ENCODE data around the gene TSPAN18.
A peak's percentile ranks its signal among the peaks of the same experiment; 100 is the strongest.

TSPAN18 gene

DNA sequence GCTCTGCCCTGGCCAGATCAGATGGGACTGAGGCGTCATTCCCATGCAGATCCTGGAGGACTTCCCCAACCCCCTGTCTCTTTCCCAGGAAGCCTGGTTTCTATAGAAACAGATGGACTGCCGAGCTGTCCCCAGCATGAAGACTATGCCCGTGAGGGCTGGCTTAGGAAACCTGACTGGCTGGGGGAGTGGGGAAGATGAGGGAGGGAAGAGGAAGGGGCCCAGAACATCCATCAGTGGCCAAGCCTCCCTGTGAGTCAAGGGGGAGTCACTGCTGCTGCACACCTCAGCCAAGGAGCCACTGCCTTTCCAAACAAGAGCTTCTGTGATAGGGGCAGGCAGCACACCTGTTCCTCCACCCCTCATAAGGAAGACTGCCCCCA lies 218.1 kb downstream of the TSPAN18 start:
- Histone ChIP-seq H2AFZ (ENCODE audit: low read length) (no peak overlapping the region), H3K4me1 (ENCODE audit: control insufficient read depth in 2 of 2, insufficient read depth in 1 of 2, low read depth in 1 of 2, low read length in 2 of 2) (peaks cover 5 to 53% of the 10 kb centered on the region in 2 donors), H2AK5ac (ENCODE audit: low read depth, low read length) (no peak overlapping the region), H3K36me3 (replicated peaks in 1 of 2; ENCODE audit: control insufficient read depth in 2 of 2, insufficient read depth in 2 of 2, low read length in 2 of 2) (peaks cover 0 to 21% of the 10 kb centered on the region in 2 donors), H2BK15ac (ENCODE audit: low read length) (no peak overlapping the region), H3K4me2 (ENCODE audit: insufficient read depth, low read length, poor library complexity, severe bottlenecking) (no peak overlapping the region), H2BK5ac (ENCODE audit: low read length) (no peak overlapping the region), H2BK120ac (ENCODE audit: low read depth, low read length) (no peak overlapping the region), H4K8ac (ENCODE audit: low read depth, low read length) (no peak overlapping the region), H3K4ac (ENCODE audit: low read length) (no peak overlapping the region), H3K14ac (ENCODE audit: low read length) (no peak overlapping the region), H3K27ac (replicated peaks; ENCODE audit: low read length) (peak overlapping the region; percentile 23), H3K4me3 (ENCODE audit: low read length in 2 of 2) (no peak overlapping the region), H4K91ac (ENCODE audit: low read depth, low read length, poor library complexity) (no peak overlapping the region), H3K27me3 (ENCODE audit: control insufficient read depth in 3 of 3, insufficient read depth in 3 of 3, low read depth in 1 of 3, low read length in 3 of 3) (no peaks in the 10 kb centered on the region), H3K9ac (ENCODE audit: low read depth, low read length, poor library complexity) (no peak overlapping the region), H3K18ac (ENCODE audit: low read length) (no peak overlapping the region), H3K9me3 (replicated peaks in 1 of 2; ENCODE audit: control insufficient read depth in 2 of 2, insufficient read depth in 1 of 2, low read depth in 1 of 2, low read length in 2 of 2) (no peaks in the 10 kb centered on the region), H3K79me1 (ENCODE audit: low read depth, low read length) (peaks cover 44% of the 10 kb centered on the region), H2BK12ac (ENCODE audit: low read length) (no peak overlapping the region), H3K23ac (ENCODE audit: low read depth, low read length, poor library complexity) (no peak overlapping the region)
- WGBS, 2 donors (ENCODE audit: extremely low coverage in 2 of 2, insufficient read length in 2 of 2, insufficient replicate concordance in 1 of 2): no CpG with 5 or more reads among the region's 3 CpGs
- no peak for DNase-seq (ENCODE audit: low spot score)

DNA sequence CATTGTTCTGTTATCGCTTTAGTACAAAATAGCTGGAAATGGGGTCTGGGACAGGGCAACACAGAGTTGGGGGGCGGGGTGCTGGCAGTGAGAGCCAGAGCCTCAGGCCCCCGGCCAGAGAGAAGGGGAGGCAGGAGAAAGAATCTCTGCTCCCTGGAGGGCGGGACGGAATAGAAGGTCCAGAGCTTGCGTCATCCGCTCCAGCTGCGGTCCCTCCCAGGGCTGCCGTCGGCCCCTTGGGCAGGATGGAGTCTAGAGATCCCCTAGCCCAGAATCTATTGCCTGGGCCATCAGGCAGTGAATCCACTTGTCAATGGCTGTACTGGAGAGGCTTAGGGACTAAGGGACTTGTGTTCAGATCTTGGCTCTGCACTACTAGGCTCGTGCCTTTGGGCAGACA lies 218.9 kb downstream of the TSPAN18 start:
- Histone ChIP-seq H3K4ac (ENCODE audit: low read length) (no peak overlapping the region), H3K4me1 (ENCODE audit: control insufficient read depth in 2 of 2, insufficient read depth in 1 of 2, low read depth in 1 of 2, low read length in 2 of 2) (peaks cover 5 to 53% of the 10 kb centered on the region in 2 donors), H3K4me2 (ENCODE audit: insufficient read depth, low read length, poor library complexity, severe bottlenecking) (no peak overlapping the region), H3K36me3 (replicated peaks in 1 of 2; ENCODE audit: control insufficient read depth in 2 of 2, insufficient read depth in 2 of 2, low read length in 2 of 2) (peaks cover 0 to 16% of the 10 kb centered on the region in 2 donors), H4K8ac (ENCODE audit: low read depth, low read length) (no peak overlapping the region), H2AFZ (ENCODE audit: low read length) (no peak overlapping the region), H3K79me1 (ENCODE audit: low read depth, low read length) (peaks cover 44% of the 10 kb centered on the region), H4K91ac (ENCODE audit: low read depth, low read length, poor library complexity) (no peak overlapping the region), H2BK15ac (ENCODE audit: low read length) (no peak overlapping the region), H3K14ac (ENCODE audit: low read length) (no peak overlapping the region), H3K18ac (ENCODE audit: low read length) (peak overlapping the region; percentile 62), H3K9me3 (replicated peaks in 1 of 2; ENCODE audit: control insufficient read depth in 2 of 2, insufficient read depth in 1 of 2, low read depth in 1 of 2, low read length in 2 of 2) (no peaks in the 10 kb centered on the region), H2BK5ac (ENCODE audit: low read length) (no peak overlapping the region), H2BK12ac (ENCODE audit: low read length) (no peak overlapping the region), H3K27ac (replicated peaks; ENCODE audit: low read length) (no peak overlapping the region), H3K27me3 (ENCODE audit: control insufficient read depth in 3 of 3, insufficient read depth in 3 of 3, low read depth in 1 of 3, low read length in 3 of 3) (no peaks in the 10 kb centered on the region), H2AK5ac (ENCODE audit: low read depth, low read length) (no peak overlapping the region), H2BK120ac (ENCODE audit: low read depth, low read length) (no peak overlapping the region), H3K9ac (ENCODE audit: low read depth, low read length, poor library complexity) (no peak overlapping the region), H3K4me3 (ENCODE audit: low read length in 2 of 2) (no peak overlapping the region), H3K23ac (ENCODE audit: low read depth, low read length, poor library complexity) (no peak overlapping the region)
- DNase-seq (ENCODE audit: low spot score): no peak
- WGBS, 2 donors (ENCODE audit: extremely low coverage in 2 of 2, insufficient read length in 2 of 2, insufficient replicate concordance in 1 of 2): no CpG with 5 or more reads among the region's 11 CpGs

DNA sequence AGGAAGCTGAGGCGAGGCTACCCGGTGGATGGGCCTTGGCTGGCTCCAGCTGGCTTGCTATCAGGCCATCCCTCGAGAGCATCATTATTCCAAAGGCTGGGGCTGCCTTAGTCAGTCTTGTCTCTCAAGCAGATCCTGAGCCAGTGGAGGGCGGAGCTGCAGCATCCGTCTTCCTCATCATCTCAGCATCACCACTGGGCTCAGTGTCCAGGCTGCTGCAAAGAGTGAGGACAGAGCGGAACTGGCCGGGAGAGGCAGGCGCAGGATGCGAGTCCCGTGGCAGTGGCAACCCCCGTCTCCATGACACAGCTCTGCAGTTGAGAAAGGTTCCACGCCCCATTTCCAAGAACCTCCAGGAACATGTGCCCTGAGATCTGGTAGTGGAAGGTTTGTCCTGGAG lies 219.5 kb downstream of the TSPAN18 start:
- H3K79me1 ChIP-seq (ENCODE audit: low read depth, low read length): peaks cover 44% of the 10 kb centered on the region
- H3K27me3 ChIP-seq (ENCODE audit: control insufficient read depth in 3 of 3, insufficient read depth in 3 of 3, low read depth in 1 of 3, low read length in 3 of 3): no peaks in the 10 kb centered on the region
- H2AFZ ChIP-seq (ENCODE audit: low read length): no peak overlapping the region
- H3K9me3 ChIP-seq (replicated peaks in 1 of 2; ENCODE audit: control insufficient read depth in 2 of 2, insufficient read depth in 1 of 2, low read depth in 1 of 2, low read length in 2 of 2): no peaks in the 10 kb centered on the region
- H2BK15ac ChIP-seq (ENCODE audit: low read length): no peak overlapping the region
- no peak overlapping the region for H2BK12ac ChIP-seq (ENCODE audit: low read length)
- H4K91ac ChIP-seq (ENCODE audit: low read depth, low read length, poor library complexity): no peak overlapping the region
- H2BK120ac ChIP-seq (ENCODE audit: low read depth, low read length): no peak overlapping the region
- H3K4me2 ChIP-seq (ENCODE audit: insufficient read depth, low read length, poor library complexity, severe bottlenecking): no peak overlapping the region
- DNase-seq (ENCODE audit: low spot score): no peak
- peaks cover 5 to 56% of the 10 kb centered on the region in 2 donors for H3K4me1 ChIP-seq (ENCODE audit: control insufficient read depth in 2 of 2, insufficient read depth in 1 of 2, low read depth in 1 of 2, low read length in 2 of 2)
- H3K27ac ChIP-seq (replicated peaks; ENCODE audit: low read length): peak overlapping the region; percentile 11
- no peak overlapping the region for H2BK5ac ChIP-seq (ENCODE audit: low read length)
- peaks cover 0 to 15% of the 10 kb centered on the region in 2 donors for H3K36me3 ChIP-seq (replicated peaks in 1 of 2; ENCODE audit: control insufficient read depth in 2 of 2, insufficient read depth in 2 of 2, low read length in 2 of 2)
- H3K4me3 ChIP-seq (ENCODE audit: low read length in 2 of 2): no peak overlapping the region
- no peak overlapping the region for H4K8ac ChIP-seq (ENCODE audit: low read depth, low read length)
- peak overlapping the region; percentile 42 for H2AK5ac ChIP-seq (ENCODE audit: low read depth, low read length)
- no CpG with 5 or more reads among the region's 12 CpGs for WGBS, 2 donors (ENCODE audit: extremely low coverage in 2 of 2, insufficient read length in 2 of 2, insufficient replicate concordance in 1 of 2)
- no peak overlapping the region for H3K9ac ChIP-seq (ENCODE audit: low read depth, low read length, poor library complexity)
- peak overlapping the region; percentile 32 for H3K23ac ChIP-seq (ENCODE audit: low read depth, low read length, poor library complexity)
- no peak overlapping the region for H3K14ac ChIP-seq (ENCODE audit: low read length)
- H3K4ac ChIP-seq (ENCODE audit: low read length): no peak overlapping the region
- H3K18ac ChIP-seq (ENCODE audit: low read length): no peak overlapping the region

DNA sequence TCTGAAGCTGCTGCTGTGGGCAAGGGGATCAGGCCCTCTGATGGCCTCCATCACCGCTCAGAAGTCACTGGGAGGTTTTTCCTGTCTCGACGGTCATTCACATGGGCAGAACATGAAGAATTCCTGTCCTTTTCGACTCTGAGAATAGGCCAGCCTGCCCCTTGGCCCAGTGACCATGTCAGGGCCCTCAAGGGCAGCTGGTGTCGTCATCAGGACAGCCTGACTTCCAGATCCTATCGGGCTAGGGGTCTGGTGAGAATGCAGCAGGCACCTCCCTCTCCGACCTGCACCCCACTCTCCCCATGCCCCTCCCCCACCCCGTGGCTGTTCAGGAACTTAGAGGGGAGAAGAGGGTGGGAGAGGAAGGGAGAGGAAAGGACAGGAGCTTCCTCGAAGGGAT lies 220.4 kb downstream of the TSPAN18 start:
- H3K27me3 ChIP-seq (ENCODE audit: control insufficient read depth in 3 of 3, insufficient read depth in 3 of 3, low read depth in 1 of 3, low read length in 3 of 3): peaks cover 0 to 3% (median 0%) of the 10 kb centered on the region in 3 experiments
- H2BK5ac ChIP-seq (ENCODE audit: low read length): no peak overlapping the region
- no peak overlapping the region for H3K4me3 ChIP-seq (ENCODE audit: low read length in 2 of 2)
- peak overlapping the region; percentile 0 for H2BK15ac ChIP-seq (ENCODE audit: low read length)
- H2BK120ac ChIP-seq (ENCODE audit: low read depth, low read length): no peak overlapping the region
- peaks cover 0 to 12% of the 10 kb centered on the region in 2 donors for H3K36me3 ChIP-seq (replicated peaks in 1 of 2; ENCODE audit: control insufficient read depth in 2 of 2, insufficient read depth in 2 of 2, low read length in 2 of 2)
- H4K8ac ChIP-seq (ENCODE audit: low read depth, low read length): no peak overlapping the region
- peaks cover 39% of the 10 kb centered on the region for H3K79me1 ChIP-seq (ENCODE audit: low read depth, low read length)
- no peak overlapping the region for H2AFZ ChIP-seq (ENCODE audit: low read length)
- no peak overlapping the region for H3K4me2 ChIP-seq (ENCODE audit: insufficient read depth, low read length, poor library complexity, severe bottlenecking)
- no peaks in the 10 kb centered on the region for H3K9me3 ChIP-seq (replicated peaks in 1 of 2; ENCODE audit: control insufficient read depth in 2 of 2, insufficient read depth in 1 of 2, low read depth in 1 of 2, low read length in 2 of 2)
- no peak for DNase-seq (ENCODE audit: low spot score)
- peaks cover 5 to 58% of the 10 kb centered on the region in 2 donors for H3K4me1 ChIP-seq (ENCODE audit: control insufficient read depth in 2 of 2, insufficient read depth in 1 of 2, low read depth in 1 of 2, low read length in 2 of 2)
- H2AK5ac ChIP-seq (ENCODE audit: low read depth, low read length): peak overlapping the region; percentile 56
- H3K23ac ChIP-seq (ENCODE audit: low read depth, low read length, poor library complexity): no peak overlapping the region
- no CpG with 5 or more reads among the region's 9 CpGs for WGBS, 2 donors (ENCODE audit: extremely low coverage in 2 of 2, insufficient read length in 2 of 2, insufficient replicate concordance in 1 of 2)
- no peak overlapping the region for H3K9ac ChIP-seq (ENCODE audit: low read depth, low read length, poor library complexity)
- H4K91ac ChIP-seq (ENCODE audit: low read depth, low read length, poor library complexity): no peak overlapping the region
- no peak overlapping the region for H3K27ac ChIP-seq (replicated peaks; ENCODE audit: low read length)
- H3K4ac ChIP-seq (ENCODE audit: low read length): no peak overlapping the region
- H3K14ac ChIP-seq (ENCODE audit: low read length): no peak overlapping the region
- peak overlapping the region; percentile 63 for H3K18ac ChIP-seq (ENCODE audit: low read length)
- H2BK12ac ChIP-seq (ENCODE audit: low read length): no peak overlapping the region
